Measurements from ENCODE around the gene STIP1.

Gene STIP1

DNA sequence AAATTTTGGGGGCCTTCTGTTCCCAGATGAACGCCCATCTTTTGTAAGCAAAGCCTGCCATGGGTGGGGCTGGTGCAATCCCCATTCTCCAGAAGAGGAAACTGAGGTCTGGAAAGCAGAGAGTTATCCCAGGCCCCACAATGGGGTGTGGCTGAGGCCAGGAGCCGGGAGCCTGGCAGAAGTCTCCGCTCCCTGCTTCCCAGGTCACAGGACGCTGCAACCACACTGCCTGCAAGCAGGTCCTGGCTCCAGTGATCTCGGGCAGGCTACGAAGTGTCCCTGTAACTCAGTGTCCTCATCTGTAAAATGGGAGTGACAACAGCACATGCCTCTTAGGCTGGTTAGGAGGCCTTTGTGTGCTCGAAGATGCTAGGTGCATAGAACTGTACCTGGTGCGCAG lies 67.1 kb downstream of the STIP1 start:
- H3K4me1 ChIP-seq (ENCODE audit: low read length): no peaks in the 10 kb centered on the region; the same call in 1 of the 2 replicates
- H3K9me3 ChIP-seq (replicated peaks; ENCODE audit: insufficient read depth, low read length): no peaks in the 10 kb centered on the region
- peaks cover 5% of the 10 kb centered on the region; the same call in 1 of the 2 replicates for H3K27me3 ChIP-seq (replicated peaks; ENCODE audit: insufficient read depth, low read length)
- TF ChIP-seq EZH2 (optimal IDR thresholded peaks at IDR 0.05; ENCODE audit: low read depth, low read length) (no peak), EZH2phosphoT487 (IDR thresholded peaks at IDR 0.05; ENCODE audit: low read length) (no peak)
- TF ChIP-seq, protein P1, sequence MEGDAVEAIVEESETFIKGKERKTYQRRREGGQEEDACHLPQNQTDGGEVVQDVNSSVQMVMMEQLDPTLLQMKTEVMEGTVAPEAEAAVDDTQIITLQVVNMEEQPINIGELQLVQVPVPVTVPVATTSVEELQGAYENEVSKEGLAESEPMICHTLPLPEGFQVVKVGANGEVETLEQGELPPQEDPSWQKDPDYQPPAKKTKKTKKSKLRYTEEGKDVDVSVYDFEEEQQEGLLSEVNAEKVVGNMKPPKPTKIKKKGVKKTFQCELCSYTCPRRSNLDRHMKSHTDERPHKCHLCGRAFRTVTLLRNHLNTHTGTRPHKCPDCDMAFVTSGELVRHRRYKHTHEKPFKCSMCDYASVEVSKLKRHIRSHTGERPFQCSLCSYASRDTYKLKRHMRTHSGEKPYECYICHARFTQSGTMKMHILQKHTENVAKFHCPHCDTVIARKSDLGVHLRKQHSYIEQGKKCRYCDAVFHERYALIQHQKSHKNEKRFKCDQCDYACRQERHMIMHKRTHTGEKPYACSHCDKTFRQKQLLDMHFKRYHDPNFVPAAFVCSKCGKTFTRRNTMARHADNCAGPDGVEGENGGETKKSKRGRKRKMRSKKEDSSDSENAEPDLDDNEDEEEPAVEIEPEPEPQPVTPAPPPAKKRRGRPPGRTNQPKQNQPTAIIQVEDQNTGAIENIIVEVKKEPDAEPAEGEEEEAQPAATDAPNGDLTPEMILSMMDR (IDR thresholded peaks at IDR 0.05; ENCODE audit: low read length): no peak
- no peak overlapping the region for H2AFZ ChIP-seq (ENCODE audit: low read length)
- H4K20me1 ChIP-seq (ENCODE audit: insufficient read depth, low read length): no peaks in the 10 kb centered on the region
- no peak overlapping the region; the same call in 1 of the 2 replicates for H3K4me2 ChIP-seq (ENCODE audit: low read depth, low read length)
- H3K9ac ChIP-seq (ENCODE audit: low read length): no peak overlapping the region
- H3K36me3 ChIP-seq (replicated peaks; ENCODE audit: insufficient read depth, low read length): no peaks in the 10 kb centered on the region
- H3K27ac ChIP-seq (ENCODE audit: low read length): no peak overlapping the region
- no peak for DNase-seq
- H3K9me2 ChIP-seq (replicated peaks; ENCODE audit: insufficient read depth, low read length): no peaks in the 10 kb centered on the region
- no peaks in the 10 kb centered on the region for H3F3A ChIP-seq (ENCODE audit: insufficient read depth, low read length)
- no peak overlapping the region for H3K4me3 ChIP-seq (ENCODE audit: low read length)
- peaks cover 9% of the 10 kb centered on the region for H3K79me2 ChIP-seq (ENCODE audit: low read length)

GRCh38 chr11:64253481-64253880 lies 67.5 kb downstream of the STIP1 start:
- Histone ChIP-seq H3K27ac (ENCODE audit: low read length) (no peak overlapping the region), H3K9me3 (replicated peaks; ENCODE audit: insufficient read depth, low read length) (no peaks in the 10 kb centered on the region), H3K4me1 (ENCODE audit: low read length) (no peaks in the 10 kb centered on the region; the same call in 1 of the 2 replicates), H3K9me2 (replicated peaks; ENCODE audit: insufficient read depth, low read length) (no peaks in the 10 kb centered on the region), H3K9ac (ENCODE audit: low read length) (no peak overlapping the region), H3K4me2 (ENCODE audit: low read depth, low read length) (no peak overlapping the region), H4K20me1 (ENCODE audit: insufficient read depth, low read length) (no peaks in the 10 kb centered on the region), H3K4me3 (ENCODE audit: low read length) (no peak overlapping the region), H3K36me3 (replicated peaks; ENCODE audit: insufficient read depth, low read length) (no peaks in the 10 kb centered on the region), H3F3A (ENCODE audit: insufficient read depth, low read length) (no peaks in the 10 kb centered on the region), H3K79me2 (ENCODE audit: low read length) (peaks cover 9% of the 10 kb centered on the region), H3K27me3 (replicated peaks; ENCODE audit: insufficient read depth, low read length) (peaks cover 5% of the 10 kb centered on the region; the same call in 1 of the 2 replicates), H2AFZ (ENCODE audit: low read length) (no peak overlapping the region)
- no peak for DNase-seq
- TF ChIP-seq EZH2phosphoT487 (IDR thresholded peaks at IDR 0.05; ENCODE audit: low read length): no peak
- no peak for TF ChIP-seq EZH2 (optimal IDR thresholded peaks at IDR 0.05; ENCODE audit: low read depth, low read length)
- TF ChIP-seq, protein P1 (IDR thresholded peaks at IDR 0.05; ENCODE audit: low read length): no peak

Data from MM.1S (cell line).